ENCODE results near the gene MFAP5.
"Not testable (repeated sequence)": the region's sequence is repeated elsewhere in the genome, so short reads cannot be mapped to it uniquely, and the experiment has no call there.

MFAP5 gene

DNA sequence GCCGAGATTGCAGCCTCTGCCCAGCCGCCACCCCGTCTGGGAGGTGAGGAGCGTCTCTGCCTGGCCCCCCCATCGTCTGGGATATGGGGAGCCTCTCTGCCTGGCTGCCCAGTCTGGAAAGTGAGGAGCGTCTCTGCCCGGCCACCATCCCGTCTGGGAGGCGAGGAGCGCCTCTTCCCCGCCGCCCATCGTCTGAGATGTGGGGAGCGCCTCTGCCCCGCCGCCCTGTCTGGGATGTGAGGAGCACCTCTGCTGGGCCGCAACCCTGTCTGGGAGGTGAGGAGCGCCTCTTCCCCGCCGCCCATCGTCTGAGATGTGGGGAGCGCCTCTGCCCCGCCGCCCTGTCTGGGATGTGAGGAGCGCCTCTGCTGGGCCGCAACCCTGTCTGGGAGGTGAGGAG, 37.9 kb downstream of the MFAP5 start:
- DNase-seq, result not testable (repeated sequence)

- DNase-seq, result no peak
These were observed 40.0 kb downstream of the MFAP5 start for GRCh38 chr12:8622646-8623045.

- no peak for DNase-seq
These were observed 47.4 kb downstream of the MFAP5 start for GRCh38 chr12:8615206-8615605.

DNA sequence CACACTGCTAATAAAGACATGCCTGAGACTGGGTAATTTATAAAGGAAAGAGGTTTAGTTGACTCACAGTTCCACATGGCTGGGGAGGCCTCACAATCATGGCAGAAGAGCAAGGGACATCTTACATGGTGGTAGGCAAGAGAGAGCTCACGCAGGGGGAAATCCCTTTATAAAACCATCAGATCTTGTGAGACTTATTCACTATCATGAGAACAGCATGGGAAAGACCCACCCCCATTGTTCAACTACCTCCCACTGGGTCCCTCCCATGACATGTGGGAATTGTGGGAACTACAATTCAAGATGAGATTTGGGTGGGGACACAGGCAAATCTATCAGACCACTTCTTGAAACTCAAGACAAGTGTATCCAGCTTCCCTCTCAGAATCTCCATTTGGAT, 48.7 kb downstream of the MFAP5 start:
- not testable (repeated sequence) for DNase-seq

- DNase-seq, result no peak
These were observed 50.0 kb downstream of the MFAP5 start, which contains the start of gene AICDA for GRCh38 chr12:8612629-8613028. Gene AICDA, minus strand, starts transcription at chr12:8612859. Its CDS starts 92 bp downstream, at chr12:8612767.

DNA sequence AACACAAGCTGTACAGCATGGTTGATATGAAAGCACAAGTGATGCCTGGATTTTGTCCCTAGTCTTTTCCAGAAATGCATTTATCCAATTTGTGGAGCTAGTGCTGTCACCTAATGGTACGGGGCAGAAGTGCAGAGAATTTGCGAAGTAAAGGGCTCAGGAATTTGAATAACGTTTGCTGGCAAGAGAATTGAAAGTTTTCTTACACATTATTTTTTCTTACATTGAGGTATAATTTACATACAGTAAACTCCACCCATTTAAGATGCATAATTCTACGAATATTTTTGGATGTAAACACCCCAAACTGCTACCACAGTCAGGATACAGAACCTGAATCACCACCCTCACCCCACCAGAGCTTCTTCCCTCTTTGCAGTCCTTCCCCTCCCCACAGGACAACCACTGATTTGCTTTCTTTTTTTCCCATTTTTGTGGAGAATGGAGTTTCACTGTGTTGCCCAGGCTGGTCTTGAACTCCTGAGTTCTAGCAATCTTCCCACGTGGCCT, 53.5 kb downstream of the MFAP5 start:
- DNase-seq, result no peak

GRCh38 chr12:8606890-8607289, 55.7 kb downstream of the MFAP5 start:
- DNase-seq, result no peak

DNA sequence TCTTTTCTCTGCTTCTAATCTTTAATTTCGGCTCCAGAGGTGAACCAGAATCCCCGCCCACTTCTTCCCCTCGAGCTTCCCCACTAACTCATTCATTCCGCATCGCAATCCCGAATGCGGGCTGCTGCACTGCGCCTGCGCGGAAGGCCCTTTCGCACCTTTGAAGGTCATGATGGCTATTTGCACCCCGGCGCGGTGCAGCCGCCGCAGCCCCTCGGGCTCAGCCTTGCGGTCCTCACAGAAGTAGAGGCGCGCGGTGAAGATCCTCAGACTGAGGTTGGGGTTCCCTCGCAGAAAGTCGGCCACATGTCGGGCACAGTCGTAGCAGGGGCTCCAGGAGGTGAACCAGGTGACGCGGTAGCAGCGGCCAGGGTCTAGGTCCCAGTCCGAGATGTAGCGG, 57.6 kb downstream of the MFAP5 start:
- no peak for DNase-seq

GRCh38 chr12:8603856-8604255, 58.8 kb downstream of the MFAP5 start:
- no peak for DNase-seq

GRCh38 chr12:8603286-8603685, 59.3 kb downstream of the MFAP5 start:
- DNase-seq, result no peak

DNA sequence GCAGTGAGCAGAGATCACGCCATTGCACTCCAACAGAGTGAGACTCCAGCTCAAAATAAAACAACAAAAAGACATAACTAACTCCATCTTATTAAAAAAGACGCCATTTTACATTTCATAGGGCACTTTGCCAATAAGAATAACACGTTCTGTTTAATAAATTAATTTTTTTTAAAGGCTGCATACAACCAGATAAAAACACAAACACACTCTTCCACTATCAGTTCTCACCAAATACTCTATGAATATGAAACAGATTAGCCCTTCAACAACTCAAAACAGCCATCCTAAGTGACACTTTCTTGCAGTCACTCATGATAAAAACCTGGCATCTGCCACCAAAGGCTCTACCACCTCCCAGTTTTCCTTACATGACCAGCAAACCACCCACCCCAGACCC, 66.1 kb downstream of the MFAP5 start:
- DNase-seq, result no peak
